DOHH2 (cell line): ENCODE measurements around the gene GPR26.

Experiments
- H3F3A ChIP-seq: fragments of 200-600 bp; sonication (generic), shearing (Covaris generic); 2 replicates; pipeline ENCODE4 v1.6.0; 2016; ENCODE audit warnings: antibody characterized with exemption, mild to moderate bottlenecking; ENCODE audit not compliant: control insufficient read depth, insufficient read depth
- H3K27ac ChIP-seq: fragments of 200-600 bp; sonication (generic); 2 replicates; pipeline ENCODE4 v1.5.1; 2014; ENCODE audit warnings: low read depth, mild to moderate bottlenecking, low read length, moderate library complexity
- H3K27me3 ChIP-seq: fragments of 200-600 bp; sonication (generic); 2 replicates; pipeline ENCODE4 v1.6.1; 2014; ENCODE audit warnings: mild to moderate bottlenecking, low read length, mixed read lengths; ENCODE audit not compliant: control insufficient read depth
- H3K36me3 ChIP-seq: fragments of 200-600 bp; sonication (generic); 2 replicates; pipeline ENCODE4 v1.6.1; 2014; ENCODE audit warnings: mild to moderate bottlenecking, low read length, moderate library complexity, mixed read lengths; ENCODE audit not compliant: control insufficient read depth
- H3K4me1 ChIP-seq: fragments of 200-600 bp; sonication (generic); 2 replicates; pipeline ENCODE4 v1.6.1; 2014; ENCODE audit warnings: mild to moderate bottlenecking, low read length, mixed read lengths; ENCODE audit not compliant: control insufficient read depth
- H3K4me2 ChIP-seq: fragments of 200-600 bp; sonication (generic); 2 replicates; pipeline ENCODE4 v1.6.0; 2014; ENCODE audit warnings: mild to moderate bottlenecking, low read length, moderate library complexity
- H3K4me3 ChIP-seq: fragments of 200-600 bp; sonication (generic); 2 replicates; pipeline ENCODE4 v1.5.1; 2014; ENCODE audit warnings: mild to moderate bottlenecking, low read length, mixed read lengths
- H3K79me2 ChIP-seq: fragments of 200-600 bp; sonication (generic); 2 replicates; pipeline ENCODE4 v1.6.1; 2014; ENCODE audit warnings: mild to moderate bottlenecking, low read length, mixed read lengths; ENCODE audit not compliant: control insufficient read depth
- H3K9me2 ChIP-seq: fragments of 200-600 bp; sonication (generic); replicated peaks from 2 replicates; pipeline ENCODE4 v1.6.1; 2014; ENCODE audit warnings: mild to moderate bottlenecking, low read length, mixed read lengths; ENCODE audit not compliant: control insufficient read depth
- H3K9me3 ChIP-seq: fragments of 200-600 bp; sonication (generic); 2 replicates; pipeline ENCODE4 v1.6.1; 2014; ENCODE audit warnings: antibody characterized with exemption, low read length, mixed read lengths; ENCODE audit not compliant: control insufficient read depth, insufficient read depth
- H4K20me1 ChIP-seq: fragments of 200-600 bp; sonication (generic); 2 replicates; pipeline ENCODE4 v1.6.0; 2014; ENCODE audit warnings: low read depth, mild to moderate bottlenecking, antibody characterized with exemption, low read length, moderate library complexity; ENCODE audit not compliant: control insufficient read depth, insufficient read depth
- EZH2phosphoT487 ChIP-seq: fragments of 200-600 bp; sonication (generic); IDR thresholded peaks from 2 replicates; pipeline ENCODE4 v1.6.1; 2017; ENCODE audit warnings: borderline replicate concordance, mild to moderate bottlenecking, antibody characterized with exemption, low read length, moderate library complexity, mixed read lengths
- TF ChIP-seq, protein P1 (sequence below): fragments of 200-600 bp; sonication (generic); IDR thresholded peaks from one replicate; pipeline ENCODE4 v1.5.1; 2014; ENCODE audit warnings: antibody characterized with exemption, mild to moderate bottlenecking, low read depth, low read length; ENCODE audit not compliant: poor library complexity, severe bottlenecking

Gene GPR26

DNA sequence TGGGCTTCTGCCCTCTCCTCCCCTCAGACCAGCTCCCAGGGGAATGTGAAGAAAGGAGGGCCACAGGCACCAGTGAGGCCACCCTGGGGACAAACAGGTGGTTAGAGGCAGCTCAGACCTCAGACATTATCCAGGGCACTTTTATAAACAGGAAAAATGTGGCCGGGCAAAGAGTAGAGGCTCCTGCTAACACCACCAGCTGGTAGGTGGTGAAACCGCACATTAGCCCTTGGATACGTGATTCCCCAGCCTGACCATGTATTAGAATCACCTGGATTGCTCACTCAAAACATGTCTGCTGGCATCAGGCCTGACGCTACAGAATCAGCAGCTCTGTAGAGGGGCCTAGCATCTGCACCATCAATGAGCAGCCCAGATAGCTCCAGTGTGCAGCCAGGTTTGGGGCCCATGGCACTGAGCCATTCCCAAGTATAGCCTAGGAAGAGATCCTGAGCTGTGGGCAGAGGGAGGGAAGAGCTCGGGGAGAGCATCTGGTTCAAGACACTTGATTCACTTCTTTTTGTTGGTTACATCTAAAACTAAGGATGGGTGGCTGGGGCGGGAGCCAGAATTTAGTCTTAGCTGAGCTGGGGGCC, 37.1 kb downstream of the GPR26 start:
- Histone ChIP-seq H3K4me2 (no peak overlapping the region), H3K27me3 (peaks cover 2% of the 10 kb centered on the region; the same call in 1 of the 2 replicates), H3K4me1 (no peaks in the 10 kb centered on the region), H3K79me2 (no peaks in the 10 kb centered on the region), H3K27ac (no peak overlapping the region), H4K20me1 (no peaks in the 10 kb centered on the region), H3F3A (no peaks in the 10 kb centered on the region), H3K4me3 (no peak overlapping the region), H3K9me2 (no peaks in the 10 kb centered on the region), H3K36me3 (no peaks in the 10 kb centered on the region), H3K9me3 (no peaks in the 10 kb centered on the region)
- TF ChIP-seq EZH2phosphoT487: no peak
- TF ChIP-seq, protein P1, sequence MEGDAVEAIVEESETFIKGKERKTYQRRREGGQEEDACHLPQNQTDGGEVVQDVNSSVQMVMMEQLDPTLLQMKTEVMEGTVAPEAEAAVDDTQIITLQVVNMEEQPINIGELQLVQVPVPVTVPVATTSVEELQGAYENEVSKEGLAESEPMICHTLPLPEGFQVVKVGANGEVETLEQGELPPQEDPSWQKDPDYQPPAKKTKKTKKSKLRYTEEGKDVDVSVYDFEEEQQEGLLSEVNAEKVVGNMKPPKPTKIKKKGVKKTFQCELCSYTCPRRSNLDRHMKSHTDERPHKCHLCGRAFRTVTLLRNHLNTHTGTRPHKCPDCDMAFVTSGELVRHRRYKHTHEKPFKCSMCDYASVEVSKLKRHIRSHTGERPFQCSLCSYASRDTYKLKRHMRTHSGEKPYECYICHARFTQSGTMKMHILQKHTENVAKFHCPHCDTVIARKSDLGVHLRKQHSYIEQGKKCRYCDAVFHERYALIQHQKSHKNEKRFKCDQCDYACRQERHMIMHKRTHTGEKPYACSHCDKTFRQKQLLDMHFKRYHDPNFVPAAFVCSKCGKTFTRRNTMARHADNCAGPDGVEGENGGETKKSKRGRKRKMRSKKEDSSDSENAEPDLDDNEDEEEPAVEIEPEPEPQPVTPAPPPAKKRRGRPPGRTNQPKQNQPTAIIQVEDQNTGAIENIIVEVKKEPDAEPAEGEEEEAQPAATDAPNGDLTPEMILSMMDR: no peak

DNA sequence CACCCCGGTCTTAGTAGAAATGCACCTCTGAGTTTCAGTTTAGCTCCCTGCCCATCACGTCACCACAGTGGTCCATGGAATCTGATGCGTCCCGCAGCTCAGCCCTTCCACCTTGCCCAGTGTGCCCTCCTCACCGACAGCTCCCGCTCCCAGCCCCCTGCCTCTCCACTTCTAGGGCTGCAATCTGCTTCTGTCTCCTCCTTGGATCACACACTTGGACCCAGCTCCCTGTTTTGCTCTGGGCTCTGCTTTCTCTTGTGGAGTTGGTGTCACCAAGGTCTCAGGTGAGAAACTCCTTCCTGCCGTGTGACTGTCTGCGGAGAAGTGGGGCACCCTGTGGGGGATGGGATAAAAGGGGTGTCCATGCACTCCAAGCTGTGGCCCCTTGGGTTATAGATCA, 37.9 kb downstream of the GPR26 start:
- Histone ChIP-seq H3K9me2 (no peaks in the 10 kb centered on the region), H3K27me3 (peaks cover 5% of the 10 kb centered on the region; the same call in 1 of the 2 replicates), H3K4me3 (no peak overlapping the region), H3K79me2 (no peaks in the 10 kb centered on the region), H3F3A (no peaks in the 10 kb centered on the region), H3K27ac (no peak overlapping the region), H3K36me3 (no peaks in the 10 kb centered on the region), H3K4me1 (no peaks in the 10 kb centered on the region), H3K4me2 (no peak overlapping the region), H4K20me1 (no peaks in the 10 kb centered on the region), H3K9me3 (no peaks in the 10 kb centered on the region)
- no peak for TF ChIP-seq EZH2phosphoT487
- TF ChIP-seq, protein P1: no peak

DNA sequence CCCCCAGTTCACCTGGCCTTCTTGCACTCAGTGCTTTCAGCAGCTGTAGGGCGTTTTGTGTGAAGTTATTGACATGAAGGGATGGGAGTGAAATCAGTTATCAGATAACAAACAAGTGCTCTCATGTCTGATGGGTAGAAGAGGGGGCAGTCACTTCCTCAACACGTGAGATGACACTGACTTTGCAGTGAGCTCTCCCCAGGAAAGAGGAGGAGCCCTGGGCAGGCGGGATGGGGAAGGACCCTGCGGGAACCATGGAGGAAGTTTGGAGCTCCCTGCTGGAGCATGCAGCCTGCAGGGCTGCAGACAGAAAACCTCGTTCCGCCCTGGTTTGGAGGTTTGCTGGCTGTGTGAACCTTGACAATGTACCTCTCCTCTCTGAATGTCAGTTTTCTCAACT, 38.7 kb downstream of the GPR26 start:
- H3K4me2 ChIP-seq: no peak overlapping the region
- H3K9me3 ChIP-seq: no peaks in the 10 kb centered on the region
- H3K27ac ChIP-seq: no peak overlapping the region
- no peaks in the 10 kb centered on the region for H3K9me2 ChIP-seq
- no peaks in the 10 kb centered on the region for H3K36me3 ChIP-seq
- peaks cover 5% of the 10 kb centered on the region; the same call in 1 of the 2 replicates for H3K27me3 ChIP-seq
- H3F3A ChIP-seq: no peaks in the 10 kb centered on the region
- H3K4me3 ChIP-seq: no peak overlapping the region
- no peaks in the 10 kb centered on the region for H3K79me2 ChIP-seq
- H4K20me1 ChIP-seq: no peaks in the 10 kb centered on the region
- TF ChIP-seq, protein P1: no peak
- no peak for TF ChIP-seq EZH2phosphoT487
- H3K4me1 ChIP-seq: no peaks in the 10 kb centered on the region
